DOHH2 (cell line): ENCODE data around the gene TMLHE.
"Not testable (repeated sequence)": the region's sequence is repeated elsewhere in the genome, so short reads cannot be mapped to it uniquely, and the experiment has no call there.

ENCODE experiments used
- CTCF ChIP-seq: fragments of 200-600 bp; sonication (generic); IDR thresholded peaks from one replicate; pipeline ENCODE4 v1.5.1; 2014; ENCODE audit warnings: antibody characterized with exemption, mild to moderate bottlenecking, low read depth, low read length; ENCODE audit not compliant: poor library complexity, severe bottlenecking
- EZH2phosphoT487 ChIP-seq: fragments of 200-600 bp; sonication (generic); IDR thresholded peaks from 2 replicates; pipeline ENCODE4 v1.6.1; 2017; ENCODE audit warnings: borderline replicate concordance, mild to moderate bottlenecking, antibody characterized with exemption, low read length, moderate library complexity, mixed read lengths

GRCh38 chrX:155527023-155527422 is 85.7 kb downstream of the TMLHE start:
- TF ChIP-seq CTCF, EZH2phosphoT487: not testable (repeated sequence)
